Kidney epithelial cell (primary cell): Measurements from ENCODE around the gene CYP1A2. TPM values are rescaled to one million over a fixed set of nuclear protein-coding genes. Genes with fewer than 3 reads are reported as not detected.
"Not testable (repeated sequence)": the region's sequence is repeated elsewhere in the genome, so short reads cannot be mapped to it uniquely, and the experiment has no call there.

ENCODE experiments used
- DNase-seq: peaks from one replicate; pipeline ENCODE4 v3.0.0-alpha.2; 2010; ENCODE audit warnings: low read depth
- H3K27me3 ChIP-seq: 2 replicates; pipeline ENCODE4 v1.6.0; 2011; ENCODE audit warnings: low read length; ENCODE audit not compliant: control insufficient read depth, insufficient read depth
- H3K36me3 ChIP-seq: 2 replicates; pipeline ENCODE4 v1.5.1; 2011; ENCODE audit warnings: low read length; ENCODE audit not compliant: control insufficient read depth, insufficient read depth
- H3K4me3 ChIP-seq: 2 replicates; pipeline ENCODE4 v1.5.1; 2011; ENCODE audit warnings: low read depth, mild to moderate bottlenecking, control low read depth, low read length
- CTCF ChIP-seq: IDR thresholded peaks from 2 replicates; pipeline ENCODE4 v1.5.1; 2011; ENCODE audit warnings: mild to moderate bottlenecking, moderate library complexity, low read length, control low read depth, inconsistent platforms; ENCODE audit not compliant: insufficient read depth, poor library complexity, severe bottlenecking
- total RNA-seq: library from RNA; depleted of rRNA; stranded (reverse); fragments of >200 nt; gene quantifications from 2 replicates; pipeline ENCODE4 v1.2.3, GENCODE V29; 2015

The CYP1A2 gene
- total RNA-seq, 1 donor from 2014 or later = not detected

GRCh38 chr15:74783808-74784175 lies 35.1 kb downstream of the CYP1A2 start:
- Histone ChIP-seq H3K36me3 (no peaks in the 10 kb centered on the region), H3K4me3 (no peak overlapping the region), H3K27me3 (no peaks in the 10 kb centered on the region)
- no peak for DNase-seq
- TF ChIP-seq CTCF = no peak

- no peaks in the 10 kb centered on the region for H3K27me3 ChIP-seq
- no peak for TF ChIP-seq CTCF
- no peaks in the 10 kb centered on the region for H3K36me3 ChIP-seq
- no peak for DNase-seq
- H3K4me3 ChIP-seq = no peak overlapping the region
Observed at GRCh38 chr15:74784426-74785193, 36.0 kb downstream of the CYP1A2 start.

GRCh38 chr15:74785194-74786032 lies 36.8 kb downstream of the CYP1A2 start:
- no peak overlapping the region for H3K4me3 ChIP-seq
- no peaks in the 10 kb centered on the region for H3K27me3 ChIP-seq
- DNase-seq = no peak
- TF ChIP-seq CTCF = no peak
- no peaks in the 10 kb centered on the region for H3K36me3 ChIP-seq

GRCh38 chr15:74786081-74786480 lies 37.4 kb downstream of the CYP1A2 start:
- not testable (repeated sequence) for H3K27me3 ChIP-seq, H3K4me3 ChIP-seq, DNase-seq, H3K36me3 ChIP-seq

GRCh38 chr15:74786551-74787165 lies 38.0 kb downstream of the CYP1A2 start:
- H3K27me3 ChIP-seq = no peaks in the 10 kb centered on the region
- H3K36me3 ChIP-seq = no peaks in the 10 kb centered on the region
- no peak overlapping the region for H3K4me3 ChIP-seq
- no peak for TF ChIP-seq CTCF
- DNase-seq = no peak
